ENCODE data around the gene OXSM.

OXSM gene

DNA sequence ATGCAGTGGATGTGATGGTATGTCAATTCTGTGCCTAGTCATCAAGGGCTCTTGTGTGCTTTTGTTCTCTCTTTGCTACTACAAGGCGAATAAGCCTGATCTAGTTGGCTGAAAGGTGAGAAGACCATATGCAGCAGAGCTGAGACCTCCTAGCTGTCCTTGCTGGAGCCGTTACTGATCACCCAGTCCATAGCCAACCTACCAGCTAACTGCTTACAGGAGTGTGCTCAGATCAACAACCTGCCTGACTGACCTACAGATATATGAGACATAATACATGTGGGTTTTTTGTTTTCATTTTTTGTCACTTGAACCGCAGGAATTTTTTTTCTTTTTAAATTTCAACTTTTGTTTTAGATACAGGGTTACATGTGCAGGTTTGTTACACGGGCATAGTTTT lies 22.8 kb downstream of the OXSM start:
- no peaks in the 10 kb centered on the region for H3K4me1 ChIP-seq (ENCODE audit: insufficient read depth, low read length)
- H3K27me3 ChIP-seq (ENCODE audit: control insufficient read depth in 1 of 2, insufficient read depth in 2 of 2, low read length in 2 of 2): no peaks in the 10 kb centered on the region
- no peaks in the 10 kb centered on the region for H3K9me3 ChIP-seq (ENCODE audit: low read length)
- H3K4me3 ChIP-seq (ENCODE audit: low read depth in 1 of 2, low read length in 2 of 2): no peak overlapping the region
- H3K36me3 ChIP-seq (ENCODE audit: insufficient read depth, low read length): no peaks in the 10 kb centered on the region
- H3K9ac ChIP-seq (ENCODE audit: low read length): no peak overlapping the region
- H3K27ac ChIP-seq (ENCODE audit: low read depth, low read length): no peak overlapping the region

DNA sequence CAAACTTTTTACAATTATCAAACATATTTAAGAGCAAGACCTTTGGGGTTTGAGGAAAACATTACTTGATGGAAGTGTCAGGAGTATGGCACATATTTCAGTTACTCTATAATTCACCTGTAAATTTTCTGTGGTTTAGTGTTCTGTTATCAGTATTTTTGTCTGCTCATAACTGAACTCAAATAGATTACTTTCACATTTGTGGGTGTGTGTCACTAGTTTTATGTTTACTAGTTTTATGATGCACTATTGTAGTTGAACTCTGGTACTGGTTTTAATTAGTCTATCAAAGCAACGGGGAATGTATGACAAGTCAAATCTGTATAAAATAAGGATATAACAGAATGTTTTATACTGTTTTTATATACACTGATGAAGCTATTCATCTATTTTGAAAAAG lies 27.2 kb downstream of the OXSM start:
- H3K4me3 ChIP-seq (ENCODE audit: low read depth in 1 of 2, low read length in 2 of 2): no peak overlapping the region
- no peak overlapping the region for H3K9ac ChIP-seq (ENCODE audit: low read length)
- H3K4me1 ChIP-seq (ENCODE audit: insufficient read depth, low read length): no peaks in the 10 kb centered on the region
- H3K36me3 ChIP-seq (ENCODE audit: insufficient read depth, low read length): no peaks in the 10 kb centered on the region
- H3K27me3 ChIP-seq (ENCODE audit: control insufficient read depth in 1 of 2, insufficient read depth in 2 of 2, low read length in 2 of 2): no peaks in the 10 kb centered on the region
- H3K9me3 ChIP-seq (ENCODE audit: low read length): no peaks in the 10 kb centered on the region
- H3K27ac ChIP-seq (ENCODE audit: low read depth, low read length): no peak overlapping the region

DNA sequence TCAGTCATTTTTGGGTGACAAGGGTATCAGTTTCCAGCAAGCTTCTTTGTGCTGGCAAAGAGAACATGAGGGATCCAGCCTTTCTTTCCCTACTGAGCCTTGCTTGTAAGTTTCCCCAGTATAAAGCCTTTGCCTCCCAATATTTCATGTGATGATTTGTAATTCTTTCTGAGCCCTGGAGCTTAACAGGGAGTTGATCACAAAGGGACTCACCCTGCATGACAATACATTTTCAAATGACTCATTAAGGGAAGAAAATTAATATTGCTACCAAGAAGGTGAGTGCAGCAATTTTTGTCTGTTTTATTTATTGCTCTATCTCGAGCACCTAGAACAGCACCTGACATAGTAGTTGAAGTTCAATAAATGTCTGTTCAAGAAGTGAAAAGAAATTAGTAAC lies 27.7 kb downstream of the OXSM start:
- no peak overlapping the region for H3K9ac ChIP-seq (ENCODE audit: low read length)
- no peak overlapping the region for H3K4me3 ChIP-seq (ENCODE audit: low read depth in 1 of 2, low read length in 2 of 2)
- no peaks in the 10 kb centered on the region for H3K36me3 ChIP-seq (ENCODE audit: insufficient read depth, low read length)
- H3K27ac ChIP-seq (ENCODE audit: low read depth, low read length): no peak overlapping the region
- no peaks in the 10 kb centered on the region for H3K9me3 ChIP-seq (ENCODE audit: low read length)
- H3K27me3 ChIP-seq (ENCODE audit: control insufficient read depth in 1 of 2, insufficient read depth in 2 of 2, low read length in 2 of 2): no peaks in the 10 kb centered on the region
- H3K4me1 ChIP-seq (ENCODE audit: insufficient read depth, low read length): no peaks in the 10 kb centered on the region

DNA sequence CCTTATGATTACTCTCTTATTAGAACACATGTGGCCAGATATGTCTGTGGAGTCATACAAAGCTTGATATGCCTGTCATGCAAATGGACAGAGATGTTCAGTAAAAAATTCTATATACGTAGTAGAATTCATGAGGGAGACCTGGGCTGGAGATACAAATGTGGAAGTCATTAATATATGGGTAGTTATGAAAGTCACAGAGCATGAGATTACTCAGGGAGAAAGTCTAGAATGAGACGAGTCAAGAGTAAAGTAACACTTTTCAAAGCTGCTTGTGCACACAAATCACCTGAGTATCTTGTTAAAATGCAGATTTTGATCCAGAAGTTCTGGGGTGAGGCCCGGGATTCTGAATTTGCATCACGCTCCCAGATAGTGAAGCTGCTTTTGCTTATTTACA lies 28.4 kb downstream of the OXSM start:
- no peak overlapping the region for H3K4me3 ChIP-seq (ENCODE audit: low read depth in 1 of 2, low read length in 2 of 2)
- H3K9me3 ChIP-seq (ENCODE audit: low read length): no peaks in the 10 kb centered on the region
- H3K4me1 ChIP-seq (ENCODE audit: insufficient read depth, low read length): no peaks in the 10 kb centered on the region
- H3K27me3 ChIP-seq (ENCODE audit: control insufficient read depth in 1 of 2, insufficient read depth in 2 of 2, low read length in 2 of 2): no peaks in the 10 kb centered on the region
- H3K27ac ChIP-seq (ENCODE audit: low read depth, low read length): no peak overlapping the region
- no peaks in the 10 kb centered on the region for H3K36me3 ChIP-seq (ENCODE audit: insufficient read depth, low read length)
- no peak overlapping the region for H3K9ac ChIP-seq (ENCODE audit: low read length)

DNA sequence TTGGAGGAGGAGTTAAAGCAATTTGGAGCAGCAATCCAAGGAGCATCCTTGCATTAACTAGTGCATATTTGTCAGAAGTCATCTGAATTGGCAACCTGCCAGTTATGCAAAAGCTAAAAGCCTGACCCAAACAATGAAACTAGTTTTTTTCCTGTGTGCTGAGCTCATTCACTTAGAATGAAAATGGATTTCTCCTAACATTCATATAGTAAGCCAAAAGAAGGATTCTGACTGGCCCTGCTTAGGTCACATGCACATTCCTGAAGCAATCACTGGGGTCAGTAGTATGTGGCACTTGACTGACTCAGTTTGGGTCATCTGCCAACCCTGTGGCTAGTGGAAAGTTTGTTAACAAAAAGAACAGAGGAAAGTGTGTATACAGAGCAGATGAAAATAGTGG lies 30.5 kb downstream of the OXSM start:
- Histone ChIP-seq H3K27me3 (ENCODE audit: control insufficient read depth in 1 of 2, insufficient read depth in 2 of 2, low read length in 2 of 2) (no peaks in the 10 kb centered on the region), H3K27ac (ENCODE audit: low read depth, low read length) (no peak overlapping the region), H3K9ac (ENCODE audit: low read length) (no peak overlapping the region), H3K36me3 (ENCODE audit: insufficient read depth, low read length) (no peaks in the 10 kb centered on the region), H3K4me3 (ENCODE audit: low read depth in 1 of 2, low read length in 2 of 2) (no peak overlapping the region), H3K4me1 (ENCODE audit: insufficient read depth, low read length) (no peaks in the 10 kb centered on the region), H3K9me3 (ENCODE audit: low read length) (no peaks in the 10 kb centered on the region)

DNA sequence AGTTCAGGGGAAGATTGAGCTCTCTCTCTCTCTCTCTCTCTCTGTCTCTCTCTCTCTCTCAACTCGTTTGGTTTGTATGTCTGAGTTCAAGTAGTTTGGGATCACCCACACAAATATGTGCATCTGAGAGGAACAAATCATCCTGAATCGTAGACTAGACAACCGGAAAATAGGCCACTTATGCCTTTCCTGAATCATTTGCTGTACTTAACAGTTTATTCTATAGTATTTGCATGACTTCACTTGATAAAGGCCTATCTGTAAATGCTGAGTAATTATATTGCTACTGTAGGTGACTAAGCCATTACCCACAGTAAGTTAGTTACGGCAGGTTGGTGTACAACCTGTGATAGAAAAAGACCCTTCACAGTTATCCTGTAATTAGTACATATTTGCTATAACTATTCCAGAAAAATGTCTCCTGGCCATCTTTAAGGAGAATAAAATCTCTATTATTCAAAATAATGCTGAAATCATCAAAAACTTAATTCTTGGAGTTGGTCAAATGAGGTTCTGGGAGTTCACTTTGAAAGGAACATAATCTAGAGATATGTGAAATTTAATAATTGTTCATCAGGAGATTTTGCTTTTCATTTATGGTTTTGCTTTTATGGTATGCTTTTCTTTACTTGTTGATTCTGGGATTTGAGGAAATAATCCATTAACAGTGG lies 31.1 kb downstream of the OXSM start:
- Histone ChIP-seq H3K9ac (ENCODE audit: low read length) (no peak overlapping the region), H3K27me3 (ENCODE audit: control insufficient read depth in 1 of 2, insufficient read depth in 2 of 2, low read length in 2 of 2) (no peaks in the 10 kb centered on the region), H3K4me1 (ENCODE audit: insufficient read depth, low read length) (no peaks in the 10 kb centered on the region), H3K27ac (ENCODE audit: low read depth, low read length) (no peak overlapping the region), H3K36me3 (ENCODE audit: insufficient read depth, low read length) (no peaks in the 10 kb centered on the region), H3K9me3 (ENCODE audit: low read length) (no peaks in the 10 kb centered on the region), H3K4me3 (ENCODE audit: low read depth in 1 of 2, low read length in 2 of 2) (no peak overlapping the region)

DNA sequence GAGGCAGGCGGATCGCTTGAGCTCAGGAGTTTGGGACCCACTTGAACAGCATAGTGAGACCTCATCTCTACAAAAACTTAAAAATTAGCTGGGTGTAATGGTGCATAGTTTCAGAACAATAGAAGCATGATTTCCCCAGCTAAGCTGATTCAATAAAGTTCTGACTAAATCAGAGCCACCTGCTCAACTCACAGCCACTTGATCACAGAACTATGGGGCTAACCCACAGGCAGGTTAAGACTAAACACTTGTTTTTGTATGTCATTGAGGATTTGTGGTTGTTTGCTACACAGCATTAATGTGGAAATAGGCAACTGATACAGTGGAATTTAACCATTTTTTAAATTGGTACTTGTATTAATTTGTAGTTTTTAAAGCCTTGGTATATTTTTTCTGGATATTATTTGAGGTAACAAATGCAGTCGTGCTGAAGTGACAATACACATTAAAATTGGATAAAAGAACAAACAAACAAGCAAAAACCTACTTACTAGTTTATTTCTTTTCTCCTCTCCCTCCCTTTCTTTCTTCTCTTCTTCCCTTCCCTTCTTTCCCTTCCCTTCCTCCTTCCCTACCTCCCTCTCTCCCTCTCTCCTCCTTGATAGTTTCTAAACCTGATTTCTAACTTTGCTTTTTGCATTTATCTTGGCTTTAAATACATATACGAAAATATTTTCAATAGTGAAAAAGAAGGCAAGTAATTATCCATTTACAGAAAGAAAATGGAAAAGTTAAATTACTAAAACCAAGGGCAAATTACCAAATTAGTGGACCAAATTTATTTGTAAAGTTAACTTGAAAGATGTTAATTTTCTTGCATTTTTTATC lies 32.1 kb downstream of the OXSM start:
- H3K4me3 ChIP-seq (ENCODE audit: low read depth in 1 of 2, low read length in 2 of 2): no peak overlapping the region
- H3K36me3 ChIP-seq (ENCODE audit: insufficient read depth, low read length): no peaks in the 10 kb centered on the region
- H3K27me3 ChIP-seq (ENCODE audit: control insufficient read depth in 1 of 2, insufficient read depth in 2 of 2, low read length in 2 of 2): no peaks in the 10 kb centered on the region
- peaks cover 4% of the 10 kb centered on the region for H3K4me1 ChIP-seq (ENCODE audit: insufficient read depth, low read length)
- H3K27ac ChIP-seq (ENCODE audit: low read depth, low read length): no peak overlapping the region
- H3K9me3 ChIP-seq (ENCODE audit: low read length): no peaks in the 10 kb centered on the region
- H3K9ac ChIP-seq (ENCODE audit: low read length): no peak overlapping the region

DNA sequence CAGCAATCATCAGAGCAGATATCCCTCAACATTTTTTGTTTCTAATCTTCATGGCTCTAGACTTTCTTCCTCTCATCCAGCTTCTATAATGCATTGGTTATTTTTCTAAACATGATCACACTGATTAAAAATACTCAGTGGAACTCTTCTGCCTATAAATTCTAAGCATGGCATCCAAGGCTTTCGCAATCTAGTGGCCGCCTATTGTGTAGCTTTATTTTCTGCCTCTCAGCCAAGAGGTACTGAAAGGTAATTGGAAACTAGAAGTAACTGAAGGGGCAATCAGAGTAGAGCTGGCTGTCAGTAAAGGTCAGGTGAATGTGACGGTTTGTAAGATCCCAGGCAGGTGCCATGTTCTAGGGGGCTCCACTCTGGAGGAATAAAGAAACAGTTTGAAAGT lies 33.4 kb downstream of the OXSM start:
- no peaks in the 10 kb centered on the region for H3K9me3 ChIP-seq (ENCODE audit: low read length)
- no peak overlapping the region for H3K27ac ChIP-seq (ENCODE audit: low read depth, low read length)
- H3K4me3 ChIP-seq (ENCODE audit: low read depth in 1 of 2, low read length in 2 of 2): no peak overlapping the region
- no peaks in the 10 kb centered on the region for H3K27me3 ChIP-seq (ENCODE audit: control insufficient read depth in 1 of 2, insufficient read depth in 2 of 2, low read length in 2 of 2)
- peaks cover 4% of the 10 kb centered on the region for H3K4me1 ChIP-seq (ENCODE audit: insufficient read depth, low read length)
- no peak overlapping the region for H3K9ac ChIP-seq (ENCODE audit: low read length)
- no peaks in the 10 kb centered on the region for H3K36me3 ChIP-seq (ENCODE audit: insufficient read depth, low read length)

DNA sequence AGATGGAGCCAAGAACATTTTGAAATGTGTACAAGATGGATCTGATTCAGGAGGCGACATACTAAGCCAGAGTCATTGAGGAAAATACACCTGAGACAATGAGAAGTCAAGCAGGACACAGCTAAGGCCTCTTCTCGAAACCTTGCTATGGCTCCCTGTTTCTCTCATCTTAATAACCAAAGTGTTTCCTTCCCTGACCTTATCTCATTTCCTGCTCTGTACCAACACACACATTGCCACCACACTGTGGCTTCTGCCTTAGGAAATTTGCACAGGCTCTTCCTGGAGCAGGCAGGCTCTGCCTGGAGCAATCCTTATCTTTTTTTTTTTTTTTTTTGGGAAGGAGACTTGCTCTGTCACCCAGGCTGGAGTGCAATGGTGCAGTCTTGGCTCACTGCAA lies 36.6 kb downstream of the OXSM start:
- Histone ChIP-seq H3K27ac (ENCODE audit: low read depth, low read length) (no peak overlapping the region), H3K9me3 (ENCODE audit: low read length) (no peaks in the 10 kb centered on the region), H3K9ac (ENCODE audit: low read length) (no peak overlapping the region), H3K27me3 (ENCODE audit: control insufficient read depth in 1 of 2, insufficient read depth in 2 of 2, low read length in 2 of 2) (no peaks in the 10 kb centered on the region), H3K36me3 (ENCODE audit: insufficient read depth, low read length) (no peaks in the 10 kb centered on the region), H3K4me3 (ENCODE audit: low read depth in 1 of 2, low read length in 2 of 2) (no peak overlapping the region), H3K4me1 (ENCODE audit: insufficient read depth, low read length) (peaks cover 10% of the 10 kb centered on the region)

DNA sequence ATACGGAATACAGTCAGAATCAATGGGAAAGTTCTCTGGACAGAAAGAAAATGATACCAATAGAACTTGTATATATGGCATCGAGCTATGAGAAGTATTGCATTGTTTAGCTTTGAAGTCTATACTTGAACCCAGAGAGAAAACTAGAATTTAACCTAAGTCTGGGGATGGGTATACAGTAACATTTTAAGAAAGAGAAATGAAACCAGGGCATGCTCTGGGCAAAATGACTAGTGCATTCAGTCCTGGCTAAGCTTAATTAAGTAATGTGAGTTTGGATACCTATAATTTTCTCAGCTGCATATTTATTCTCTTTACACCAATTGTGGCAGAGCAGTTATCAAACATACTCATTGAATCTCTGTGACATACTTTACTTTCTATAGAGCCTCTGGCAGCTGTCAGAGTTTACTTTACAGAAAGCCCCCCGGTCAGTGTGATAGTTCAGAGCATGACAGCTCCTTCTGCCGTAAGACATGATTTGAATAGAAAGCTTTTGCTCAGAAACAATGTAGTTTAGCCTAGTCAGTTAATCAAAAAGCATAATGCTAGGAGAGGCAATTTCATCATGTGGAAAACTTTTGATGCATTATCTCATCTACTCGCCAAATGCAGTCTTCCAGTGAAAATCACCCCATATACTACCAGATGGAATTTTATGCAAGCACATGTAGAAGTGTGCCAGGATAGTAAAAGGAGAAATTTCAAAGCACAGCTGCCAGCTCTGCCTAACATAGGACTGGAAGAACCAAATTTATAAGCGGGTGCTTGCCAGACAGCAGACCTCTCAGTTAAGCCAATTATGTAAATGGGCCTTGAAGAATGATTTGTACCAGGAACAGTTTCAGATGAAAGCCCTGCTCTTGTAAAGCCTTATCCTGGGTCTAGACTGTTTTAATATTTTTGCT lies 40.7 kb downstream of the OXSM start:
- no peaks in the 10 kb centered on the region for H3K27me3 ChIP-seq (ENCODE audit: control insufficient read depth in 1 of 2, insufficient read depth in 2 of 2, low read length in 2 of 2)
- peaks cover 10% of the 10 kb centered on the region for H3K4me1 ChIP-seq (ENCODE audit: insufficient read depth, low read length)
- no peak overlapping the region for H3K27ac ChIP-seq (ENCODE audit: low read depth, low read length)
- no peaks in the 10 kb centered on the region for H3K9me3 ChIP-seq (ENCODE audit: low read length)
- no peak overlapping the region for H3K9ac ChIP-seq (ENCODE audit: low read length)
- H3K36me3 ChIP-seq (ENCODE audit: insufficient read depth, low read length): no peaks in the 10 kb centered on the region
- H3K4me3 ChIP-seq (ENCODE audit: low read depth in 1 of 2, low read length in 2 of 2): no peak overlapping the region

DNA sequence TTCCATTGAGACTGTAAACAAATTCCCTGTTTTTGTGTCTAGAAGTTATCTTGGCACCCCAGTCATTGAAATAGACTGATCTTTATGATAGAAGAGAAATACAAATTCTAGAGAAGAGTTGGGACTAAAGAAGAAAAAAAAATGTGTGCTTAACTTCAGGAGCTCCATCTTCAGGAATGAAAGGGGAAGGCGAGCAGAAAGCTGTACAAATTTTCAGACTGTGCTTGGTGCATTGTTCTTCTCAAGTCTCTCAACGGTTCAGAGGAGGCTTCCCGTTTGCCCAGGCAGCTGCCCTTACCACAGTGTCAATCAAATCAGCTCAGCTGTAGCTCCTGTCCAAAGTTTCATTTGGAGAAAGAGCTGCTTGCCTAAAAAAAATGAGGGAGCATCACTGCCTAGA lies 41.7 kb downstream of the OXSM start:
- Histone ChIP-seq H3K27me3 (ENCODE audit: control insufficient read depth in 1 of 2, insufficient read depth in 2 of 2, low read length in 2 of 2) (no peaks in the 10 kb centered on the region), H3K4me3 (ENCODE audit: low read depth in 1 of 2, low read length in 2 of 2) (no peak overlapping the region), H3K36me3 (ENCODE audit: insufficient read depth, low read length) (no peaks in the 10 kb centered on the region), H3K9ac (ENCODE audit: low read length) (no peak overlapping the region), H3K27ac (ENCODE audit: low read depth, low read length) (no peak overlapping the region), H3K4me1 (ENCODE audit: insufficient read depth, low read length) (peaks cover 6% of the 10 kb centered on the region), H3K9me3 (ENCODE audit: low read length) (no peaks in the 10 kb centered on the region)
